Pancreas (tissue), 10 donors: ENCODE measurements around the gene BPTF. TPM values are rescaled to one million over a fixed set of nuclear protein-coding genes. Genes with fewer than 3 reads are reported as not detected.

Experiments used
- ATAC-seq, 4 donors: fragments of 200-7000 bp; cut with Tn5 transposase; one replicate each; pipeline versions ENCODE4 v1.8.0 to v1.9.1; 2020; ENCODE audit warnings: mild to moderate bottlenecking in 4 of 4, moderate library complexity in 4 of 4
- DNase-seq, 6 donors: peaks; one replicate each; pipeline ENCODE4 v3.0.0-alpha.2; 2020
- FAIRE-seq: peaks from 2 replicates; lab custom pipeline; 2012; peaks lifted over from hg19 to GRCh38; lab: Jason Lieb, UNC
- H3K27ac ChIP-seq, 4 donors: fragments of 200-600 bp; sonication (generic); 1 replicate in 3 of 4; 2 replicates in 1 of 4; pipeline versions ENCODE4 v1.5.0 to v1.8.0; 2020
- H3K27me3 ChIP-seq, 4 donors: fragments of 200-600 bp; one replicate each; pipeline ENCODE4 v1.8.0; 2021
- H3K36me3 ChIP-seq, 3 donors: fragments of 200-600 bp; sonication (generic) in 1 of 3; one replicate each; pipeline versions ENCODE4 v1.5.0 to v1.8.0; 2020 to 2021
- H3K4me1 ChIP-seq, 3 donors: fragments of 200-600 bp; one replicate each; pipeline ENCODE4 v1.8.0; 2021
- H3K4me3 ChIP-seq, 4 donors: fragments of 200-600 bp; sonication (generic) in 2 of 4; one replicate each; pipeline versions ENCODE4 v1.5.0 to v1.8.0; 2020 to 2021
- H3K9me3 ChIP-seq, 4 donors: fragments of 200-600 bp; one replicate each; pipeline ENCODE4 v1.8.0; 2021
- CTCF ChIP-seq, 4 donors: fragments of 200-600 bp; sonication (generic) in 3 of 4; IDR thresholded peaks; one replicate each; pipeline versions ENCODE4 v1.5.0 to v1.8.0; 2021; ENCODE audit warnings: antibody characterized with exemption in 4 of 4
- WGBS, 2 donors: extraction: QIAGEN DNeasy Blood & Tissue Kit; methylation state at CpG; one replicate each; pipeline ENCODE4 v1.1.7; 2013; 5-methylcytosine and 5-hydroxymethylcytosine counted together
- intact Hi-C, 3 donors: fragments of 100-400 bp; cut with DNase I; formaldehyde crosslinking; loops; one replicate each; pipeline versions ENCODE4 v1.11.1 to v1.14.2; 2022
- polyA plus RNA-seq, 2 donors: library from polyadenylated mRNA; stranded (reverse); fragments of 200-250 nt; gene quantifications; one replicate each; pipeline ENCODE4 v1.2.3, GENCODE V29; 2013
- total RNA-seq, 6 donors: library from RNA; stranded (reverse); fragmentation: NEBNext Ultra II Directional in 4 of 6; extraction: Animal tissue kit (Norgen Biotek cat#: 25700) in 4 of 6; gene quantifications; one replicate each; pipeline versions ENCODE4 v1.2.1 to v1.2.4, GENCODE V29; 2021 to 2023
- donor health status: healthy with polysubstance abuse.
- donor health status: DM: no; HTN: no; CAD: no; lungs with moderate emphysema.
- donor health status: DM: no; HTN: no; CAD: no.
- donor health status: control.
- donor health status: control.
- donor health status: Bipolar disorder and iron deficiency.
- donor health status: DM: yes; HTN: yes; CAD: no.
- donor health status: DM: no; HTN: no; CAD: no.
- donor health status: DM: no; HTN: no; CAD: no.
- donor health status: DM: yes; HTN: yes; CAD: no.

The BPTF gene
- total and polyA plus RNA-seq, 8 donors, result 15.5 to 59.1 (median 34.1) TPM

GRCh38 chr17:67931227-67931626 lies 105.9 kb downstream of the BPTF start:
- Histone ChIP-seq H3K4me1 (no peaks in the 10 kb centered on the region), H3K27me3 (no peaks in the 10 kb centered on the region), H3K9me3 (no peaks in the 10 kb centered on the region), H3K36me3 (peaks cover 5 to 73% (median 18%) of the 10 kb centered on the region in 3 donors), H3K4me3 (no peak overlapping the region), H3K27ac (no peak overlapping the region)
- FAIRE-seq, result no peak
- intact Hi-C loops, result no loop called here
- no peak for TF ChIP-seq CTCF (IDR thresholded peaks at IDR 0.05)
- no peak for ATAC-seq
- DNase-seq, result no peak
- 96 to 98% methylated on average over 5 of the region's 5 CpGs for WGBS, 2 donors

- Histone ChIP-seq H3K4me1 (no peaks in the 10 kb centered on the region), H3K27me3 (no peaks in the 10 kb centered on the region), H3K9me3 (no peaks in the 10 kb centered on the region), H3K4me3 (no peak overlapping the region), H3K36me3 (peaks cover 0 to 70% (median 23%) of the 10 kb centered on the region in 3 donors), H3K27ac (no peak overlapping the region)
- FAIRE-seq (no peak), ATAC-seq (peak in 2 of 4 donors; percentile 18 to 30), DNase-seq (no peak)
- 84% methylated on average over 3 of the region's 3 CpGs for WGBS, 2 donors
- intact Hi-C loops, result no loop called here
- peak in 1 of 4 donors; percentile 9 for TF ChIP-seq CTCF (IDR thresholded peaks at IDR 0.05)
Observed at GRCh38 chr17:67942810-67943209, 117.5 kb downstream of the BPTF start.

GRCh38 chr17:67944035-67944434 lies 118.7 kb downstream of the BPTF start:
- DNase-seq (no peak), FAIRE-seq (no peak), ATAC-seq (no peak)
- no peak overlapping the region for H3K27ac ChIP-seq
- no peaks in the 10 kb centered on the region for H3K27me3 ChIP-seq
- peaks cover 0 to 82% (median 34%) of the 10 kb centered on the region in 3 donors for H3K36me3 ChIP-seq
- no peaks in the 10 kb centered on the region for H3K4me1 ChIP-seq
- no peak overlapping the region for H3K4me3 ChIP-seq
- no peak for TF ChIP-seq CTCF (IDR thresholded peaks at IDR 0.05)
- no peaks in the 10 kb centered on the region for H3K9me3 ChIP-seq
- intact Hi-C loops, result no loop called here
- WGBS, 2 donors, result 90 to 96% methylated on average over 5 of the region's 5 CpGs

- ATAC-seq, result no peak
- Histone ChIP-seq H3K27ac (no peak overlapping the region), H3K4me1 (no peaks in the 10 kb centered on the region), H3K4me3 (no peak overlapping the region), H3K27me3 (no peaks in the 10 kb centered on the region), H3K9me3 (no peaks in the 10 kb centered on the region), H3K36me3 (peaks cover 0 to 75% (median 30%) of the 10 kb centered on the region in 3 donors)
- no peak for TF ChIP-seq CTCF (IDR thresholded peaks at IDR 0.05)
- DNase-seq, result no peak
- no peak for FAIRE-seq
- intact Hi-C loops, result no loop called here
Observed at GRCh38 chr17:67946513-67946912, 121.2 kb downstream of the BPTF start.

- H3K27ac ChIP-seq, result no peak overlapping the region
- no peak for TF ChIP-seq CTCF (IDR thresholded peaks at IDR 0.05)
- no peak overlapping the region for H3K4me3 ChIP-seq
- no peaks in the 10 kb centered on the region for H3K9me3 ChIP-seq
- H3K4me1 ChIP-seq, result no peaks in the 10 kb centered on the region
- DNase-seq, result no peak
- no peak for FAIRE-seq
- no peaks in the 10 kb centered on the region for H3K27me3 ChIP-seq
- no peak for ATAC-seq
- 91% methylated on average over 5 of the region's 5 CpGs for whole genome bisulfite sequencing, 2 donors
- intact Hi-C loops, result no loop called here
- H3K36me3 ChIP-seq, result peaks cover 0 to 73% (median 26%) of the 10 kb centered on the region in 3 donors
Observed at GRCh38 chr17:67947325-67947813, 122.1 kb downstream of the BPTF start.
